Suppressor macrophage treated with lipopolysaccharide for 1 hour (primary cell): ENCODE data around the gene INPP5D.
A peak's percentile ranks its signal among the peaks of the same experiment; 100 is the strongest.
"Not testable (repeated sequence)": the region's sequence is repeated elsewhere in the genome, so short reads cannot be mapped to it uniquely, and the experiment has no call there.

Experiments
- DNase-seq, 3 donors: peaks; one replicate each; pipeline ENCODE4 v3.0.0-alpha.2; 2020 to 2022

INPP5D gene

GRCh38 chr2:233184669-233185068 lies 124.5 kb downstream of the INPP5D start:
- DNase-seq, result no peak

DNA sequence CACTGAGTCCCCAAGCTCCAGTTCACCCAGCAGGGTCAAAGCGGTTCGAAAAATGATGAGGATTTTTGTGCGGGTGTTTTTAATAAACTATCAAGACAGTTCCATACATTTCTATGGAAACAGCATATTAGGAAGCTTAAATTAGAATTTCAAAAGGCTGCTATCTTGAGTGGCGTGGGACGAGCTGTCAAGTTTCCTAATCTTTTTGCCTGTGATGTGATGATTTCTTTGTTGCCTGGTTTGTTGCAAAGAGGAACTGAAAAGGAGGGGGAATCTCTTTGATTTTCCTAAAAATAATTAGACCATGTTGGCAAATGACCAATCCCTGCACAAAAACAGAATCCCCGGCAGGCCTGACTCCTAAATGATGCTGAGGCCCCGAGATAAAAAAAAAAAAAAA lies 125.2 kb downstream of the INPP5D start:
- peak; percentile 70 to 78 (median 75) for DNase-seq

DNA sequence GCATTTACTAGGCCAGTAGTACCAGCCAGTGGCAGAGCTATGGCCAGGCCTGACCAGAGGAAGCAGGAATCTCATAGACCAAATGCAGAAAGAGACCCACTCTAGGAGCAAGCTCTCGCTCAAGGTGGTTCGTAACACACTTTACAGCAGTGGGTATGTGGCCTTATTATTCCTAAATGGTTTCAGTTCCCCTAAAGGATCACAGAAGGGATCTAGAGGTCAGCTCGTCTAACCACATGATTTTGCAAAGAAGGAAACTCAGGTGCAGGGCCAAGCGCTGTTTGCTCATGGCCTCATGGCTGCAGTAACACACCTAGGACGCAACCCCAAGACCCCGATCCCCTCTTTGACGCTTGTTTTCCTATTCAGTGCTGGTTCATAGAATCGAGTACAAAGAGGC lies 125.8 kb downstream of the INPP5D start:
- peak; percentile 39 to 63 (median 58) for DNase-seq

- DNase-seq, result no peak
Measured at GRCh38 chr2:233186851-233187250, 126.7 kb downstream of the INPP5D start.

DNA sequence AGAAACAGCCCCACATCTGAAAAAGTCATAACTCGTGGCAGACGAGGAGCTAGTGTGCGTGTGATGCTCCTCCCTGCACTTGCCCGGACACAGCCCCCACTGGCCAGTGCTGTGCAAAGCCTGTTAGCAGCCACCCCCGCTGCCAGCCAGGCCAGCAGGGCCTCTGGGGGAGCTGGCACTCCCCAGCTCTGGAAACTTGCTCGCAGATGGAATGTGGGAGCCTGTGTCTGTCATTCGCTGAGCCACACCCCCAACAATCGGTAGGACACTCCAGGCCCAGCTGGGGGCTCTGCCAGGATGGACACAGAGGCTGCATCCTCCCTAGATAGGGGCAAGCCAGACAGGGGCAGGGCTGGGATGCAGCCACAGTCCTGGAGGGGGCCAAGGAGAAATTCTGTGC lies 128.9 kb downstream of the INPP5D start:
- DNase-seq, result no peak

DNA sequence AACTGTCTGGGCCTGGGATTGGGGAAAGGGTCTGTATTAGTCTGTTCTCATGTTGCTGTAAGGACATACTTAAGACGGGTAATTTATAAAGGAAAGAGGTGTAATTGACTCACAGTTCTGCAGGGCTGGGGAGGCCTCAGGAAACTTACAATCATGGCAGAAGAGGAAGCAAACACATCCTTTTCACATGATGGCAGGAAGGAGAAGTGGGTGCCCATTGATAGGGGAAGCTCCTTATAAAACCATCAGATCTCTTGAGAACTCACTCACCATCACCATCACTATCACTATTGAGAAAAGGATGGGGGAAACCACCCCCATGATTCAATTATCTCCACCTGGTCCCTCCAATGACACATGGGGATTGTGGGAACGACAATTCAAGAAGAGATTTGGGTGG lies 130.9 kb downstream of the INPP5D start:
- peak; percentile 27 to 36 (median 32) for DNase-seq

DNA sequence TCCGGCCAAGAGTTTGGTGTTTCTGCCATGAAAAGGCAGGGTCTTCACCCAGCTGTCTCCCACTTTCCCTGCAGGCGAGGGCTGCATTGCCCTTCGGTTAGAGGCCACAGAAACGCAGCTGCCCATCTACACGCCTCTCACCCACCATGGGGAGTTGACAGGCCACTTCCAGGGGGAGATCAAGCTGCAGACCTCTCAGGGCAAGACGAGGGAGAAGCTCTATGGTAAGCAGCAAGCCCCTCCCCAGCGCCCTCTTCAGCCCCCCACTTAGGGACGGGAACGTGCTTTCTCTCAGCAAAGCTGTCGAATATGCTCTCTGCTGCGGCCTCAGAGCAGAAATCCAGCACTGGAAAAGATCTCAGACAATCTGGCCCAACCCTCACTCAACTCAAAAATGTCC lies 133.6 kb downstream of the INPP5D start:
- DNase-seq, result no peak

DNA sequence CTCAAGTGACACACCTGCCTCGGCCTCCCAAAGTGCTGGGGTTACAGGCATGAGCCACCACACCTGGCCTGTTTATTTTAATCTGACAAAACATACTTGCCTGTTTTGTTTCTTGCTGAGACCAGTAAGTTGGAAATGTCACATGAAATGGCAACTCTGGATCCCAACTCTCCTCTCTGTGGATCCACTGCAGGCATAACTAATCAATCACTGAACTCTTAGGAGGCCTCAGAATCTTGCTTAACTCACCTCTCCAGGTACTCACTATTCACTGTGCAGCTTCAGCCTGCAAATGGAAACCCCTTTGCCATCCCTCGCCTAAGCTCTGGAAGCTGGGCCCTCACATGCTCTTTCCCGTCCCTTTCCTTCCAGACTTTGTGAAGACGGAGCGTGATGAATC lies 134.9 kb downstream of the INPP5D start:
- no peak for DNase-seq

DNA sequence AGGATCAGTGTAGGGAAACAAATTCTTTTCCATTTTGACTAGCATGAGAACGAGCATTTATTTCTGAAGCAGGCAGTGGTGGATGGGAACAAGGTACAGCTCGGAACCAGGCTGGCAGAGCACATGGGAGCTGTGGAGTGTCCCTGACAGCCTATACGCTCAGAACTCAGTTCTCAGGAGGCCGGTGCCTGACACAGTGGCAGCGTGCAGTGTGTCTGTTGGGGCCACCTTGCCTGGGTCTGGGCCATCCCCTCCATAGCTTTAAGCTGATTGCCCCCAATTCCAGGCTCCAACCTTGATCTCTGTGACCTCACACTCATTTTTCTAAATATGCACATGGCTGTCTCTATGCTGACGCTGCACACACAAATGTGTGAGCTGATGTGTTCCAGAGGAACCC lies 136.9 kb downstream of the INPP5D start:
- no peak for DNase-seq

GRCh38 chr2:233198026-233198425 lies 137.9 kb downstream of the INPP5D start:
- DNase-seq, result no peak

DNA sequence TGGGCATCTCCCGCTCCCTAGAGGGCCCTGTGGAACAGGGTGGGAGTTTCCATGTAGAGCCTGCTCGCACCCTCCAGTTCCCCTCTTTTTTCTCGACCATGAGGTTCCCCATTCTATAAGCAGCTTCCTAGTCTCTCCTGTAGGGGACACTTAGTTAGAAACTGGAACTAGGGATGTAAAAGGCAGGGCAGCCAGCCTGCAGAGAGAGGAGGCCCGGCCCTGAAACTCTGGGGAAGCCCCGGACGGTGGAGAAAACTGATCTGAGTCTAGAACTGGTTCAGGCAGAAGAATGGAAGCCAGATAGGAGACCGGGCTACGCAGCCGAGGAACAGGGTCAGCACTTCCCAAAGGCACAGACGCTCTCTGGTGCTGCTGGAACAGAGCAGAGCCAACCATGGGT lies 139.7 kb downstream of the INPP5D start:
- peak; percentile 83 to 85 (median 84) for DNase-seq

GRCh38 chr2:233200790-233201189 lies 140.6 kb downstream of the INPP5D start:
- not testable (repeated sequence) for DNase-seq

GRCh38 chr2:233201258-233202013 lies 141.3 kb downstream of the INPP5D start:
- no peak for DNase-seq

GRCh38 chr2:233202531-233202944 lies 142.4 kb downstream of the INPP5D start:
- peak; percentile 89 to 95 (median 94) for DNase-seq

- no peak for DNase-seq
Measured at GRCh38 chr2:233203060-233203459, 142.9 kb downstream of the INPP5D start.

DNA sequence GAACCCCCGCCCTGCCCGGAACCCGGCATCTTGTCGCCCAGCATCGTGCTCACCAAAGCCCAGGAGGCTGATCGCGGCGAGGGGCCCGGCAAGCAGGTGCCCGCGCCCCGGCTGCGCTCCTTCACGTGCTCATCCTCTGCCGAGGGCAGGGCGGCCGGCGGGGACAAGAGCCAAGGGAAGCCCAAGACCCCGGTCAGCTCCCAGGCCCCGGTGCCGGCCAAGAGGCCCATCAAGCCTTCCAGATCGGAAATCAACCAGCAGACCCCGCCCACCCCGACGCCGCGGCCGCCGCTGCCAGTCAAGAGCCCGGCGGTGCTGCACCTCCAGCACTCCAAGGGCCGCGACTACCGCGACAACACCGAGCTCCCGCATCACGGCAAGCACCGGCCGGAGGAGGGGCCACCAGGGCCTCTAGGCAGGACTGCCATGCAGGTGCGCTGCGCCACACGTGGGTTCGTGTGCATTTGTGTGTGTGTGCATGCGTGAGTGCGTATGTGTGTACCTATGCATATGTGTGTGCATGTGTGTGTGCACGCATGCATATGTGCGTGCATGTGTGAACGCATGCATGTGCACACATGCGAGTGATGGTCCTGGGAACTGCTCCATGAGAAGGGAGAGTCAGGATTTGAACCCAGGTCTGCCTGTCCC lies 144.3 kb downstream of the INPP5D start:
- no peak for DNase-seq

DNA sequence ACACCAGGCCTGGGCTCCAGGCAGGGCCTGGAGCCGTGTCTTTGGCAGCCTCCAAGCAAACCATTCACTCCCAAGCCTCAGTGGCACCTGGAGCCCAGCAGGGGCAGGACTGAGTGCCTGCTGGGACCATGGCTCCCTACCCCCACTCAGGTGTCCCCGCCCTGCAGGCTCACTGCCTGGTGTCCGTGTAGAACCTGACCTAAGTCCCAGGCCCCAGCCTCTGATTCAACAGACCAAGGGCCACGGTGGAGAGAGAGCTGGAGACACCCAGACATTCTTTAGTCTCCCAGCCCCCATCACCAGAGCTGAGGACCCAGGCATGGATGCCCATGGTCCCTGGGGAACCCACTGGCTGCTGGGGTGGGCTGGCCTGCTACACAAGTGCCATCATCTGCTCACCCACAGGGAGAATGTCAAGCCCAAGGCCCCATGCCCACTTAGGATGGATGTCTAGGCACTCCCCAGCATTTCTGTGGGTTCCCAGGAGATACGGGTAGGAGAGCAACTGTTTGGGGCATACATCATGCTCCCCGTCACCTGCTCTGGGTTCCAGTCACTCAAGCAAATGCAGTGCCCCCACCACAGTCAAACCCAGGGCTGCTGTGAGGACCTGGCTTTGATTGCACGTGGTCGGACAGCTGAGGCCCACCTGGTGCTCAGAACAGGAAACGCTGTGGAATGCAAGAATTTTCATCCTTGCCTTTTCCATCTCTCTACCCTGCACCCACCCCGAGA lies 148.4 kb downstream of the INPP5D start:
- no peak for DNase-seq

- no peak for DNase-seq
Measured at GRCh38 chr2:233209117-233209532, 149.0 kb downstream of the INPP5D start.

DNA sequence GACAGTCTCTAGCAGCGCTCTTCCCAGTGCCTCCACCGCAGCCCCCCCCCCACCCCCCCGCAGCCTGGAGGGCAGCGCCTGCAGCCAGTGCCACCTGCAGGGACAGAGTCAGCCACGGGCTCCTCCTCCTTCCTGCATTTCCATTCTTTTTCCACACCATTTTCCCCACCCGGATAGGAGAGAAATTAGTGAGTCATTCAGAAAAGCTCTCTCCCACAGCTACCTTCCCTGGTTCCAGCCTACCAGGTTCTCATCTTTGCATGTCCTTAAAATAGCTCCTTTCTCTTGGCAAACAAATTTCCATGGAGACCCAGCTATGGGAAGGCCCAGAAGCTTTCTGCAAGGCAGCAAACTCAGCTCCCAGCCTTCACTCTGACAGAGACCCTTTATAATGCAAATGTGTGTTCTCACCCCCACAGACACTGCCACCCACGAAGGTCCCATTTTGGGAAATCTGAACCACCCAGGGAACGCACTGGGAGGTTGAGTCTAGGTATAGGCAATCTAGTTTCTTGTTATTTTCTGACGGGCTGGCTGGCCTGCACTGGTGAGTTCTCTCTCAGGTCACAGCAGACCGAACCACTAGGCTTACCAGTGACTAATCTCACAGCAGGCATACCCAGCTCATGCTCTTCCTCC lies 149.5 kb downstream of the INPP5D start:
- no peak for DNase-seq

GRCh38 chr2:233210281-233210680 lies 150.1 kb downstream of the INPP5D start:
- no peak for DNase-seq

DNA sequence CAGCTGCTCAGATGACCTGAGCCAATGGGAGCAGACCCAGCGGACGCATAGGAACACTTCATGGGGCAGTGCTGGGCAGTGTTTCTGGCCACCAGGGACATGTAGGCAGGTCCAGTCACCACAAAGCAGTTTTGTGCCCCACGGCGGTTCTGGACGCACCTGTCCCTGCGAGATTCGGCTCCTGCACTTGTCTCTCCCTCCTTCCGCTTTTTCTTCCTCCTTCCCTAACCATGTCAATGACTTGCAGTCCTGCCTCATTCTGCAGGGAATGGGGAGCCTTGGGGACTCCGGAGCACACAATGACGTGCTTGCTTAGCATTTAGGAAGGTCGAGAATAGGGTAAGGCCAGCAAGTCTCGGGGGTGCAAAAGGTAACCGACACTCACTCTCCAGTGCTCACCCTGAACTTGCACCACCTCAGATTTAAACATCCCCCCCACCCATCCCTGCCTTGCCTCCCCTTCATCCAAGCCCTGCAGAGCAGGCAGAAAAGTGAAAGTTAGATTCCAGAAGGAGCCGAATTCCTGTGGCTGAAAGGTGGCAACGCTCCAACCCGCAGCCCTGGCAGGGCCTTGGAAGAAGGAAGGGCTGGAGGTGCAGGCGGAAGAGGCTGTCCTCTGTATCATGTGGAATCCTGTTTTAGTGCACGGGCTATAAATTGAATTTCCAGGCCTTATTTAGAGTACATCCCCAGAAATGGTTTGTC lies 150.9 kb downstream of the INPP5D start:
- no peak for DNase-seq

DNA sequence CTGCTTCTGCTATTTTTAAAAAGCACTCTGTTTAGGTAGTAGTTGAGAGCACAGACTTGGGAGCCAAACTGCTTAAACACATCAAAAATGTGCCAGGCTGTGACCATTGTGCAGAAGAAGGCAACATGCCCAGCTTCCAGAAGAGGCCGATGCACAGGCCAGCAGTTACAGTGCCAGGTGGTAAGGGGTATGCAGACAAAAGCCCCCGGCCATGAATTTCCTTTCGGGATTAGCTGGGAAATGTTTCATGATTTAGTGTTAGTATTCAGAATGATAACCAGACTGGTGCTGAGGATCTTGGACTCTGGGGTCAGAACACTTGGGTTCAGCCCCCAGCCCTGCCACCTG lies 151.4 kb downstream of the INPP5D start:
- no peak for DNase-seq

- DNase-seq, result no peak
Measured at GRCh38 chr2:233213011-233213410, 152.9 kb downstream of the INPP5D start.
